HG03342 (cell line): ENCODE results near the gene LRP4.

Experiments
- ATAC-seq: cut with Tn5 transposase; IDR thresholded peaks from one replicate; pipeline ENCODE4 v1.9.1; 2021; ENCODE audit warnings: mild to moderate bottlenecking, moderate library complexity; ENCODE audit not compliant: unreplicated experiment

LRP4 gene

DNA sequence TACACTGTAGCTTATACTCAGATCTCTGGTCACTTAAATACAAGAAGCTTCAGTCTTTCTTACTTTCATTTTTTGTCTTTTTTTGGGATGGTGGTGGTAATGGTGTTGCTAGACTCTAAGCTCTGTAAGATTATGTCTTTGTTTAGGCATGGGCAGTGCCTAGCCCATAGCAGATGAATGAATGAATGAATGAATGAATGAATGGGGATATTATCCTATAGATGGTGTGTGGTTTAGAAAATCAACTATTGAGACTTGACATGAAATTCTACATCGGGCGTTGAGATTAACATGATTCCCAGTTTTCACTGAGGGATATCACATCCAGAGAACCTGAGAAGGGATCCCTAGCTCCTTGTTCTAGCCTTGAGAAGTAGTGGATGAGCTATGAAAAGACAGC lies 62.5 kb downstream of the LRP4 start:
- ATAC-seq = no peak

DNA sequence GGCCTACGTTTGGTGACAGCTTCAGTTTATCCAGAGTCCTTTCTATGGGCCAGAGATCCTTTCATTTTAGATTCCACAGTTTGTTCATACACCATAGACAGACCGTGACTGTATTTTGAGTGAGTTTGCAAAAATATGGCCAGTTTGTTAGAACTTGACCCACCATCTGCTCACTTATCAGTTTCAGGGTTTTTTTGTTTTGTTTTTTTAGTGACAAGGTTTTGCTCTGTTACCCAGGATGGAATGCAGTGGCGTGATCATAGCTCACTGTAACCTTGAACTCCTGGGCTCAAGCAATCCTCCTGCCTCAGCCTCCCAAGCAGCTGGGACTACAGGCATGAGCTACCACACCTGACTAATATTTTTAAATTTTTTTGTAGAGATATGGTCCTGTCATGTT lies 63.2 kb downstream of the LRP4 start:
- no peak for ATAC-seq

DNA sequence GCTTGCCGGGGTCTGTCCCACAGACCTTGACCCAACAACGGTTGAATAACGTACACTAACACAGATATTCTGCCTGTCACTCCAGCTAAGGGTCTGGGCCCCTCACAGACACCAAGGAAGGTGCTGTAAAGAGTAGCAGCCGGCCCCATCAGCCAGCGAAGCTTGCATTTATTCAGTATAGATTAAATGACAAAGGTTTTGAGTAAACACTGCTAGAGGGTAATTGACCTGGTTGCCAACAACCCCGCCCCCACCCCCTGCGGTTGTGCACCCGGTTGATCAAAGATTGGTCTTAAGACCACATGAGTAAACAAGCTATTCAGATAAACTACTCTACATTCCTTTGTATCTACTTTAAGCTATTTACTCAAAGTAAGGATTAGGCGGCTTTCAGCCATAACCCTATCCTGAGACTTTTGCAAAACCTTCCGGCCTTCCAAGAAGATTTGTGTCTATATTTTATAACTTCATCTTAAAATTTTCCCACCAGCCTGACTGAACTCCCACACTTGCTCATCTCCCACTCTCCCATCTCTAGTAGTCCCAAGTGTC lies 67.4 kb downstream of the LRP4 start:
- ATAC-seq = no peak

DNA sequence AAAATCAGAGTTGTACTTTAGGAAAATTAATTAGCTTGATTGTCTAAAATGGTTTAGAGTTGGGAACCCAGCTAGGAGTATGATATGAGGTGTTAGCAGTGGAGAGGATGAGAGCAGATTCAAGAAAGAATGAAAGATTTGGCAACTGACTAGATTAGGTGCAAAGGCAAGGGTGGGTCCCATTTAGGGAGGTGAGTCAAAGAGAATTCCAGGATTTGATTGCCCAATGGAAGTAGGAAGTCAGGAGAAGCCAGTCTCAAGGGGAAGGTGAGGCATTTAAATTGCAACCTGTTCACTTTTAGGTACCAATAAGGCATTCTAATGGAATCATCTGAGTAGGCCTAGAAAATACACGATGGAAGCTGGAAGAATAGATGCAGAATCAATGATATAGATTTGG lies 68.7 kb downstream of the LRP4 start:
- ATAC-seq = no peak

DNA sequence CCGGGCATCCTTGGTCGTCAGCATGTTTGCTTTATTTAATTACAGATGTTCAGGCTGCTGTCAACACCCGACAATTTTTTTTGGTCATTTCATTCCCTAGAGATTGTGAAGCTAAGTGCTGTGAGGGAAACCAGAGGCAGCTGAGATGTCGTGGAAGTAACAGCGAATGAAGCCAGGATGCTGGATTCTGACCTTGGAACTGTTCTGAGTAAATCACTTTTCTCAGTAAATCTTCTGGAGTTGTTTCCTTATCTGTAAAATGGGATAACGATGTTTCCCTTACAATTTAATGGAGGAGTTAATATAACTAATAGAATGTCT lies 71.9 kb downstream of the LRP4 start:
- peak; percentile 5 for ATAC-seq

DNA sequence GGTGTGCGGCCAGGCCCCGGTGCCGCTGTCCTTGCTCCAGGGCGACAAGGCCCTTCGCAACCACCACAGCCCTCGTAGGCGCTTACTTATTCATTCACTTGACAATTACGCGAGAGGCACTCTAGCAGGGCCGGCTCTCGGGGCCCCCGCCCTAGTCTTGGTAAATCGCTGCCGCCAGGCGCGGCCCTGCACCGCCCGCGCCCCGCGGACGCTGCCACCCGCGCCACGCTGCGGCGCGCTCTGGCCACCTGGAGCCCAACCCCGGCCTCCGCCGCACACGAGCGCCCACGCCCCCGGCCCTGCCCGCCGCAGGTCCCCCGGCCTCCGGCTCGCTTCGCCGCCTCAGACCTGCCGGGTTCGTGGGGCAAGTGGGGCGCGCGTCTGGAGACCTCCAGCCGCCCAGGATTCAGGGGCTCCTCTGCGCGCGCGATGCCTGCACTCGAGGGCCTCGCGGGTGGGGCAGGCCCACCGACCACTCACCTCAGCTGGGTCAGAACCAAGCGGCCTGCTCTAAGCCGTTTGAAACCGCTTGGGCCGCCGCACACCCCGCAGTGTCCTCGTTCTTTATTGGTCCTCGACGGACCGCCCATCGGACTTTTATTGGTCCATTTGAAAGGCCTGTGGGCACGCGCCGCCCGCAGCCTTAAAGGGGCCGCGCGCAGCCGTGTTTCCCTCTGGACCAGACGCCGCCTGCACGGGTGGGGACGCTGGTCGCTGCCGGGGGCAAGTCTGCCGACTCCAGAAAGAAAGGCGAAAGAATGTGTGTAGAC lies 72.4 kb downstream of the LRP4 start, which contains the start of gene CKAP5:
Gene CKAP5 (minus strand): TSS at position 541 of the 770 bp plus-strand sequence. CDS start 25,049 bp downstream, outside the sequence.
- peak; percentile 89 for ATAC-seq

DNA sequence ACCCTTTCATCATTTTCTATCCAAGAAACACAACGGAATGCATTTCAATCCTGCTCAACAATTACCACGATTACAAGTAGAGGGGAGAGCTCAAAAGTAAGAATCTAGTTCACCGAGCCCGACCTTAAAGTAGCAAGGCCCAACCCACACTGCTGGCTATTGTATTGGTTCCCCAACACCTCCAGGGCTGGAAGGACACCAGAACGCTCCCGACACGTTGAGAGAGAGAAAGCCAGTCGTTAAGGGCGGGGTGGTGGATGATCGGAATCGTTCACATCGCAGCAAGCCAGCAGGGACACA lies 73.0 kb downstream of the LRP4 start:
- no peak for ATAC-seq

DNA sequence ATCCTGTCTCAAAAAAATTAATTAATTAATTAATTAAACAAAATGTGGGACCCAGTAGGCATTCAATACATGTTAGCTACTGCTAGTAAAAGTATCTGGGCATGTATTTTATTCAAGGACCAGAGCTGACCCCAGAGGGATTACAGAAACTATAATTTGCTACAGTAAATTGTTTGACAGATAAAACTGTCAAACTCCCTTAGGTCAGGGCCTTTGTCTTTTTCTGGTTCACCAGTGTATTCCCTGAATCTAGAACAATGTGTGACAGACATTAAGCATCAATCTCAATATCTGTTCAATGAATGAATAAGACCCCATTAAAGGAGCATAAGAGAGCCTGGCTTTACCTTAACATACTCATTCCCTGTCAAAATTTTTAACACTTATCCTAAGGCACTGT lies 78.2 kb downstream of the LRP4 start:
- ATAC-seq = no peak

DNA sequence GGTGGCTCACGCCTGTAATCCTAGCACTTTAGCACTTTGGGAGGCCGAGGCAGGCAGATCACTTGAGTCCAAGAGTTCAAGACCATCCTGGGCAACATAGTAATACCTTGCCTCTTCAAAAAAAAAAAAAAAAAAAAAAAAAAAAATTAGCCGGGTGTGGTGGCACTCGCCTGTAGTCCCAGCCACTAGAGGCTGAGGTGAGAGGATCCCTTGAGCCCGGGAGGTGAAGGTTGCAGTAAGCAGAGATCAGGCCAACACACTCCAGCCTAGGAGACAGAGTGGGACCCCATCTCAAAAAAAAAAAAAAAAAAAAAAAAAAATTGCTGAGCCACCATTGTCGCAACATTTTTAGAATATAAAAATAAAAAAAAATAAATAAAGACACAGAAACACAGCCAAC lies 79.8 kb downstream of the LRP4 start:
- ATAC-seq = no peak

DNA sequence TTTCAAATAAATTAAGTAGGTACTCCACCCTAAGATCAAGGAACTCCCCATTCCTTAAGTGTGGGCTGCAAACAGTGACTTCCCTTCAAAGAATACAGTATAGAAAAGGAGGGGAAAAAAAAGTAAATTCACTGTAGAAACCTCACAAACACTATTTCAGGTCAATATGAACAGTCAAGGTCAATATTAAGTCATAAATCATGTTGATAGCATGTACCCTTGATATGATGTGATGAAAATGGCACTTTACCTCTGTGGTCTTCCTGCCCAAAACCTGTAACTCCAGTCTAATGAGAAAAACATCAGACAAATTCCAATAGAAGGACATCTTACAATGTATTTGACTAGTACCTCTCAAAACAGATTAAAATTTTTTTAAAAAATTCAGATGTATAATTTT lies 80.5 kb downstream of the LRP4 start:
- ATAC-seq = no peak

DNA sequence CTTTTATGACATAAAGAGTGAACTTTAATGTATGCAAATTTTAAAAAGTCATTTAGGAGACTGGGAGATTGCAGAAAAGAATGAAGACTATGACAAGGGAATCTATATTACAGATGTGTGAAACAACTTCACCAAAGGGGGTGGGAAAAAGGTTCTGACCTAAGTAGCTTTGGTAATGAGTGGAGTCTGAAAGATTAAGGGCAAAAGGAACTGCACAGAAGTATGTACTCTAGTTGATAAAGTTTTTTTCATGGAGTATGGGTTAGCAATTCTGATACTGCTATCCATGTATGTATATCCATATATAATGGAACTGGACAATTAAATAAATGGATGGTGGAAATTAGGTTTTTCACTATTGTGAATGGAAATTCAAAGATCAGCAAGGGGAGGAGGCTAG lies 81.5 kb downstream of the LRP4 start:
- ATAC-seq = no peak

DNA sequence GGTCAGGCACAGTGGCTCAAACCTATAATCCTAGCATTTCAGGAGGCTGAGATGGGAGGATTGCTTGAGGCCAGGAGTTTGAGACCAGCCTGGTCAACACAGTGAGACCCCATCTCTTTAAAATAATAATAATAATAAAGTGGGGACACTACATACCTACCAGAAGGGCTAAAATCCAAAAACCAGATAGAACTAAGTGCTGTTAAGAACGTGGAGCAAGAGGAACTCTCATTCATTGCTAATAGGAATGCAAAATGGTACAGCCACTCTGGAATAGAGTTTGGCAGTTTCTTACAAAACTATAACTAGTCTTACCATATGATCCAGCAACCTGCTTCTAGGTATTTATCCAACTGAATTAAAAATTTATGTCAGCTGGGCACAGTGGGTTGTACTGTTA lies 81.9 kb downstream of the LRP4 start:
- no peak for ATAC-seq

DNA sequence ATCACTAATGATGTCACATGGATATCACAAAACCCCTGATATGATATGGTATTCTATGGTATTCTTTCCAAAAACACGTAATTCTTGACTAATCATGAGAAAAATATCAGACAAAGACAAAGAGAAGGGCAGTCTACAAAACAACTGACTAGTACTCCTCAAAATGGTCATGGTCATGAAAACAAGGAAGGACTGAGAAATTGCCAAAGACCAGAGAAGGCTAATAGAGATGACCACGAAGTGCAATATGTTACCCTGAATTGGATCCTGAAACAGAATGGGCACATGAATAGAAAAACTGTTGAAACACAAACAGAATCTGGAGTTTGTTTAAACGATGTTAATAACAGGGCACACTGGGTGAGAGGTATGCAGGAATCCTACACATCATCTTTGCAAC lies 82.5 kb downstream of the LRP4 start:
- no peak for ATAC-seq

DNA sequence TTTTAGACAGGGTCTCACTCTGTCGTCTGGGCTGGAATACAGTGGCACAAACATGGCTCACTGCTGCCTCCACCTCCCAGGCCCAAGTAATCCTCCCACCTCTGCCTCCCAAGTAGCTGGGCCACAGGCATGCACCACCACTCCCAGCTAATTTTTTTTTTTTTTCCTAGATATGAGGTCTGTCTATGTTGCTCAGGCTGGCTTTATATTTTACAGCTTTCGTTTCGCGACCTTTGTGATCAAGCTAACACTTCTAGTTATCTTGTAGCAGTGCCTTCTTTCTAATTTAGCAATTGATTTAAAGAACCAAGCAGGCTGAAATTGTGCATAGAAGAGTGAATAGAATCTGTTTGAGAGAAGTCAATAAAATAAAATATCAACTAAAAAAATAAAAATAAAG lies 83.5 kb downstream of the LRP4 start:
- no peak for ATAC-seq

DNA sequence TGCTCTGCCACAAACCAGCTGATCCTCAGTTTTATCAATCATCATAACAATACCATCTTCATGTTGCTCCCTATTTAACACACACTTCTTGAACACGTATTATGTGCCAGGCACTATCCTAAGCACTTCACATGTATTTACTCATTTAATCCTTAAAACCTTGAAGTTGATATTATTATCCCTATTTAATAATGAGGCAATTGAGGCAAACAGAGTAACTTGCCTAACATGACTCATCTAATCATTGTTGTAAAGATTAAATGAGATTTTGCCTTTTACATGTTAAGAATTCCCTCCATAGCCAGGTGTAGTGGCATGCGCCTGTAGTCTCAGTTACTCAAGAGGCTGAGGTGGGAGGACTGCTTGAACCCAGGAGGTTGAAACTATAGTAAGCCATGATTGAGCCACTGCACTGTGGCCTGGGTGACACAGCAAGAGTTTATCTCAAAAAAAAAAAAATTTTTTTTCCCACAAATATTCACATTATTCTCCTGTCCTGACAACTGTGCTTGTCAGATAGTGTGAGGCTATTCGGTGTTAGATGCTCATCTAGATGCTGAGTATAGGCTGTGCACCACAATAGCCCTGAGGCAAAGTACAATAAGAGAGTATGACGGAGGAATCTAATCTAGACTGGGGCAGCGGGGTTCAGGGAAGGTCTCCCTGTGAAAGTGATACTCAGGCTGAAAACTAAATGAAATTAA lies 85.7 kb downstream of the LRP4 start:
- ATAC-seq = no peak

DNA sequence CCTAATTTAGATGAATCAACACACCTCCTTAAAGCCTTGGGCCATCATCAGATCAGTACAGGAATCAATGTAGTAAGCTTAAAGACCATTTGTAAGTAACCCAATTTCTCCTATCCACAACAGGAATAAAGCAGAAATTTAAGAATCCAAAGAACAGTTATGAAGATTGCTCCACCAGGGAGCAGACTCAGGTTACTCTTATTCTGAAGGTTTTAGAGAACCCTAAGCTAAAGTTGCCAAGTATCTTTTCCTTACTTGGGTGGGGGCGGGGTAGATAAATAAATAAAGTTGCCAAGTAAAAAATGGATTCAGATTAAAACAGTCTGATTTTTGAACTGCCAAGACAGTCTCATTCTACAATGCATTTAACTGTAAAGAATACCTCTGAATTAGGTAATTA lies 90.4 kb downstream of the LRP4 start:
- no peak for ATAC-seq

DNA sequence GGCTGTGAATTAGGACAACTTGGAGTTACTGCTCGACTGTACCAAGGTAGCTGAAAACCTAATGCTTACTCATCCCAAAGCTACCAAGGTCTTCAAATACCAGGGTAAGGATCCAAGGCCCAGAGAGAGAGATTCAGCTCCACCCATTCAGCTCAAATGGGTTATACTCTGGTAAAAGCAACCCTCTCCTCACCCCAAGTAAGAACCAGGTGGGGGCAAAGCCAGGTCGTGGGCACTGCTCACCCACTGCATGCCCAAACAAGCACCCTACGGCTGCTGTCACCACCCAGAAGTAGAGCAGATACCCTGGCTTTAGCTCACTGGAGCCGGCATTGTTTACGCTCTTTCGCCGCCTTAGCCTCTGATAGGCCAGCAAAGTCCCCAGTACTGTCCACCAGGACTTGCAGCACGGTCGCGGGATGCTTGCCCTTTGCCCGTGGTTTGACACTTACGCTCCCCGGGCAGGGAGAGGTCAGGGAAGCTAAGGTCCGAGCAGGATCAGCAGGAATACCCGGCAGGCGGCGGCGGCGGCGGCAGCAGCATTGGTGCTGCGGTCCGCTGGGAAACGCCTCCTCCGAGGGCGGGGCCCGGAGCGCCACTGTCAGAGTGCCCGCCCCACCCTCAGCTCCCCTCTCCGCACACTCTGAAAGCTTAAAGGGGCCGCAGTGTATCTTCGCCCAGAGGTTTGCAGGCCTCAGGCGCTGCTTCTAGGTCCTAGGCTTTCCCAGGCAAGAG lies 91.9 kb downstream of the LRP4 start:
- ATAC-seq = peak; percentile 99

DNA sequence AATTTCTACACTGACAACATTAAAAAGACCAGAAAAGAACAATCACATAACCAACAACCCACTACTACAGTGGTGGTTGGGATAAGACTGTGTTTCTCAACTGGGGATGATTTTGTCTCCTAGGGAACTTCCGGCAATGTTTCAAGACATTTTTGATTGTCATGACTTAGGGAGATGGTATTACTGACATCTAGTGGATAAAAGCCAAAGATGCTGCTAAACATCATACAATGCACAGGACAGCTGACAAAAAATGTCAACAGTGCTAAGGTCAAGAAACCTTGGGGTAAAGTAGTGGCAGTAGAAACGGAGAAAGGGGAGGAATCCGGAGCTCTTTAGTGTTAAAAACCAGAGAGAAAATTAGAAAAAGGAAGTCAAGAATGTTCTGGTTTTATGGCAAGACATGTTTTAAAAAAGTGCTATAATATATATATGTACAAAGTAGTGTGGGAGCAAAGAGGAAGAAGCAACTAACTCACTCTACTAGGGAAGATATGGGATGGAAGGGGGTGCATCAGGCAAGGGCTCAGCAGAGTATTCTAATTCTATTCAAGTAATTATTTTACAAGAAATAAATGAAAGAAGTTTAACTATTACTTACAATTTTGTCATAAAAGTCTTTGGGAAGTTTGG lies 109.4 kb downstream of the LRP4 start:
- no peak for ATAC-seq
